ENCODE measurements around the gene HOXC5.

Gene HOXC5

GRCh38 chr12:54082397-54082892 lies 49.6 kb downstream of the HOXC5 start:
- Histone ChIP-seq H3K9ac (ENCODE audit: low read length) (no peak overlapping the region), H3K27me3 (ENCODE audit: control insufficient read depth, insufficient read depth, low read length) (peaks cover 99% of the 10 kb centered on the region), H3K27ac (ENCODE audit: low read depth, low read length) (no peak overlapping the region), H3K4me3 (ENCODE audit: low read depth, low read length) (peak overlapping the region; percentile 31), H3K36me3 (ENCODE audit: control insufficient read depth, insufficient read depth, low read length) (no peaks in the 10 kb centered on the region), H3K9me3 (ENCODE audit: control insufficient read depth, insufficient read depth, low read depth, low read length) (no peaks in the 10 kb centered on the region), H3K4me1 (ENCODE audit: control insufficient read depth, insufficient read depth, low read length) (no peaks in the 10 kb centered on the region)
